Endothelial cell of hepatic sinusoid (primary cell): ENCODE measurements around the gene SH3RF2.
"Not testable (repeated sequence)": the region's sequence is repeated elsewhere in the genome, so short reads cannot be mapped to it uniquely, and the experiment has no call there.

Experiments used
- in situ Hi-C: cut with HindIII; loops from 2 replicates; pipeline ENCODE4 v1.10.0; 2017; ENCODE audit warnings: low sequenced_read_pairs

Gene SH3RF2

DNA sequence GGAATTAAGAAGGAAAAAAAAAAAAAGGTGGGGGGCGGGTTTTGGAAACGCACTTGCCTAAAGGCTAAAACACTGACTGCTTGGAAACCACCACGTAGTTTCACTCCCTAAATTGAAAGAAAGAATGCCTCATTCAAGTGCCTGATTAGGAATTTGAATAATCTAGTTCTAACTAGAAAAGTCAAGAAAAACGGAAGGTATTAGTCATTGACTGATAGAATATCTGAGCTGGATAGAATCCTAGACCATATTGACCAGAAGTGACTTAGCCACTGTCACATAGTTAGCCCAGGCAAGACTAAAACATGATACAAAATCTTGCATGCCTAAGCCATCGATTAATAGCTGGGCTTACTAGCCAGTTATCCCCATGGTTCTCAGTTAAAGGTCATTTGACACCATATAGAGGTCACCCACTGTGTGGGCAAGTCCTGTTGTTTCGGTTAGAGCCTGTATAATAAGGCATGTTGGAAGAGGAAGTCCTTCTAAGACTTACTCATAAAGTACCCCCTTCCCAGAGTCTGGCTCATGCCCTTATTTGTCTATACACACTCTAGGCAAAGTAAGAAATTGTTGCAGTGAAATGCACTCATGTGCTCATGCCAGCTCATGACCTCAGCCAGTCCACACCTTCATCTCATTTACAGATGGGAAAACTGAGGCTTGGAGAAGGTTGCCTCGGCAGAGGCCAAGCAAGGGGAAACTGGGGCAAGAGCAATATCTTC, 40.2 kb downstream of the SH3RF2 start:
- in situ Hi-C loops, result no loop called here

DNA sequence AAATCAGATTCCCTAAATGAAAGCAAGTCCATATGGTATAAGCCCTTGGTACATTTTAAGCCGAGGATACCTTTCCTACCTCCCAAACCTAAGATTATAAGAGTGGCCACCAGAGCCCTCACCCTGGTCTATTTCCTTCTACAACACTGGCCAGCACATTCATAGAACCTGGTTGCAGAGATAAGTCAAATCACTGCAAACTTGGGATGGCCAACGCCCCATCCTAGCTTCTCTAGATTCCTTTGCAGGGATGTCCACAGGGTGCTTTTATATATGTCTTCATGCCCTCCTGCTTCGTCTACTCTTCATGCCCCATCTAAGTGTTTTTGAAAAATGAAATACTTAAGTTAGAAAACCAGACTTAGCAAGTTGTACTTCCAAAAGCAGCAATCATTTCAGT, 41.8 kb downstream of the SH3RF2 start:
- in situ Hi-C loops, result no loop called here

DNA sequence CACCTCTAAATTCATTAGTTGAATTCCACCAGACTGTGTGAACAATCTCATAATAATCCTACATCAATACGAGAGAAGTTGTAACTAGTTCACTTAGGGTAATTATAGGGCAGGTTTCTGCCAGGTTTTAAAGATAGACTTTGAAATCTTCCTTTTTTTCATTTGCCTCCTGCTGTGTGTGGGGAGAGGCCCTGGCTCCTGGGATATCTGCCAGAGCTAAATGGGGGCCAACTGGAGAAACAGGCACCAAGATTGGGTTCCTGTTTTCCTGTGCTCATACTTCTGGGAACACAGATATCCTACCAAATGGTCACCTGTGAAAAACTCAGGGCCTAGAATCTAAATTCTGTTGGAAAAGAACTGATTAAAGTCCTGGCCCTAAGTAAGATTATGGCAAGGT, 42.3 kb downstream of the SH3RF2 start:
- in situ Hi-C loops, result no loop called here

DNA sequence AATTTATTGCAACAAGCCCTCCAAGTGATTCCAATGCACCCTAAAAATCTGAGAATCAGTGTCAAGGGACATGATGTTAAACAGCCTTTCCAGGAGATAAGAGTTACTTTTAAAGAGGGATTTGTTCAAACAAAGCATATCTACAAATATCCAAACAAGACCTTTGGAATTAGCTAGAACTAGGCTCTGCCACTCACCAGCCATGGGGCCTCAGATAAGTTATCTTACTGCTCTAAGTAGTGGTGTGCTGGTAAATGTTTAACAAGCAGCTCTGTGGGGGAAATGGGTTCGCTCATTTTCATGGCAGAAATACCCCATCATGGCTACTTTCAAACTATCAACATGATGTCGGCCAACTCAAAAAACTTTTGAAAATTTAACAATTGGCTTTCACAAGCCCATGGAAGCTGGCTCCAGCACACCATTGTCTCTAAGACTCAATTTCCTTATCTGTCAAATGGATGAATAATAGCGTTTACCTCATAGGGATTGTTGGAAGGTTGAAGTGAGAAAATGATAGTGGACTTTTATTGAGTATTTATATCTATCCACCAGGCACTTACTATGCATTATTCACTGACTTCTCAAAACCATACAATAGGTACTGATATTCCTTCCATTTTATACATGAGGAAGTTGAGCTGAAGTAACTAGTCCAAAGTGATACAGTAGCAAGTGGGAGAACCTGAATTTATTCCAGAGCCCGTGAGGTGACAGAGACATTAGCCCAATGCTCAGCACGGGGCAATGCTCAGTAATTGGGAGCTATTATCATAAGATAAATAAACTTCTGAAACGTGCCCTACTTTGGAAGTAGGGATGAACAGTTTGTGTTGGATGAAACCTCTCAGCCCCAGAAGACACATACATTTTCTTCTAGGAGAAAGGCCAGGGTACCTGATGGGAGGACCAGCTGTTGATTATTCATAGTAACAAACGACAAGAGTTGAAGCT, 43.2 kb downstream of the SH3RF2 start:
- in situ Hi-C loops, result no loop called here

DNA sequence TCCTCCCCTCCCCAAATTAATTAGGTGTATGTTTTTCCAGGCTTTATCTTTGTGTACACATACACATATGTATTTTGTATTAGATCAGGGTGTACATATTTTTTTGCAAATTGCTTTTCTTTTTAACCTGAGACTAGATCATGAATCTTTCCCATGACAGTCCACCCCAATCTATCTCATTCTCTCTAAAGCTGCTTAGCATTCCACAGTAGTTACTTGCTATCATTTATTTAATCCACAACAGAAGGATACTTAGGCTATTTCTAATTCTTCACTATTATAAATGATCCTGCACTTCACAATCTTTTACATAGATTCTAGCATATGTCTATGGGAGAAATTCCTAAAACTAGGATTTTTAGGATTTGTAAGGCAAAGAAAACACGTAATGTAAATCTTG, 43.9 kb downstream of the SH3RF2 start:
- in situ Hi-C loops, result no loop called here

DNA sequence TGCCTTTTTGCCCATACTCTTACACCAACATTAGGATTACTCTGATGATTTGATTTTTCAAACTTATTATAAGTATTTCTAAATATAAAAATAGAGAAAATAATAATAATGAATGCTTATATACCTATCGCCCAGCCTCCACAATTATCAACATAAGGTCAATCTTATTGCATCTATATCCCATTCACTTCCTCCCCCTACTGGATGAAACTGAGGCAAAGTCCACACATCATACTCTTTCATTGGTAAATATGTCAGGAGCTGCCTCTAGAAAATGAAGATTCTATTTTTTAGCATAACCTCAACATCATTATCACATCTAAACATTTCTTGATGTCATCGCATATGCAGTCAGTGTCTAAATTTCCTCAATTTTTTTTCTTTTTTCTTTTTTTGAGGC, 44.3 kb downstream of the SH3RF2 start:
- in situ Hi-C loops, result no loop called here

DNA sequence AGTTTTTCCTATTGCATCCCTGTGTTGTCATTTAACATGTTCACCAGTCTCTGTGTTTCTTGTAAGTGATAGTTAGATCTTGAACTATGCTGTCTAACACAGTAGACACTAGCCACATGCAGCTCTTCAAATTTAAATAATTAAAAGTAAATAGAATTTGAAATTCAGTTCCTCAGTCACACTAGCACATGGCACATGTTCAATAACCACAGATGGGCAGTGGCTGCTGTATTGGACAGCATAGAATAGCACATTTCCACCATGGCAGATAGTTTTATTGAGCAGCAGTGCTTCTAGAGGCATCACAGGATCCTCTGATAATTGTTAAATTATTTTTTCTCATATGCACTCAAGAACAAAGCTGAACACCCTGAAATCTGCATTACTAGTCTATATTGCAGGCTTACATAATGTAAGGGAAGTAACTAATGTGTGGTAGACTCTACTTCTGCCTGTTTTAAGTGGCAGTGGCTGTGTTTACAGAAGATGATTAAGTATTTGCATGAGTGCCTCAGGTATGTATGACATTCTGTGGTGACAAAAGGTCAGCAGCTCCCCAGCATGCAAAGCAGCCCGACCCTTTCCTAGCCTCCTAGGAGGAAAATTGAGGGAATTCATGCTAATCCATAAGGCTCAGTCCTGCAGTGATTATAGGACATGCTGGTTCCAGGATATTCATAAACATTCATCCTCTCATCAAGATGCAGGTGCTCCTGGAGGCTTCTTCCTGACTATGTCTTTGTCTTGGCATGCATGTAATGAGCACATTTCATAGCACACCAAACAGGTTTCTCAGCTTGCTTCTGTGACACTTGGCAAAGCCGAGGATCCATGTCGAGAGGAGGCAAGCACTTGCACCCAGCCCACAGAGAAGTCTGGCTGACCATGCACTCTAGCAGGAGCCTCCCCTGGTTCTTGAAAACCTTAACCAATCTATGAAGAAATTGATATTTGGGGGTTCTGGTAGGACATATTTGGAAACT, 45.5 kb downstream of the SH3RF2 start:
- in situ Hi-C loops, result no loop called here

DNA sequence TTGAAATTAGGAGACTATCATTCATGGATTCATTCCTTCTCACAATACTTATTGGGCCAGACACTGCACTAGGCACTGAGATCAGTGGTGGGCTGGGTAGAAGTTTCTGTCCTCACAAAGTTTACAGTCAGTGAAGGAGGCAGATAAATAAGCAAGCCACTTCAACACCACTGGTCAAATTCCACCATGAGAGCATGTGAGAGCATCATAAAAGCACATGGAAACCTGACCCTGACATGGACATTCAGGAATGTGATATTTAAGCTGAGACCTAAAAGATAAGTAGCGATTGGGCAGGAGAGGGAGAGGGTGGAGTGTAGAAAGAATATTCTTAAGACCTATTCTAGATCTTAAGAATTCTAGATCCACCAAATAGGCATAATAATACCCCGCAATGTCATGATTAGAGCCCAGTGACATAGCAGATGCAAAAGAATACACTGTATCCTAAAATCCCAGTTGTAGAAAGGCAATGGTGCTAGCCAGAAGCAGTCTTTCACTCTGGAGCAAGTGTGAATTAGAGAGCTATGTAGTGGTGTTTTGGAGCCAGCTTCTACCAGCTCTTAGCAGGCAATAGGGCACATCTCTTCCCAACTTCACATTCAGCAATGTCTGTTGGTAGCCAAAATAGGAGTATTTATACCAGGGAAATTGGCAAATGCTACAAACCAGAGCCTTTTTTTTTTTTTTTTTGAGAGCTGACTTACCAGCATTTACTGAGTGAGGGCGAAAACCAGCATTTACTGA, 46.4 kb downstream of the SH3RF2 start:
- in situ Hi-C loops, result no loop called here

DNA sequence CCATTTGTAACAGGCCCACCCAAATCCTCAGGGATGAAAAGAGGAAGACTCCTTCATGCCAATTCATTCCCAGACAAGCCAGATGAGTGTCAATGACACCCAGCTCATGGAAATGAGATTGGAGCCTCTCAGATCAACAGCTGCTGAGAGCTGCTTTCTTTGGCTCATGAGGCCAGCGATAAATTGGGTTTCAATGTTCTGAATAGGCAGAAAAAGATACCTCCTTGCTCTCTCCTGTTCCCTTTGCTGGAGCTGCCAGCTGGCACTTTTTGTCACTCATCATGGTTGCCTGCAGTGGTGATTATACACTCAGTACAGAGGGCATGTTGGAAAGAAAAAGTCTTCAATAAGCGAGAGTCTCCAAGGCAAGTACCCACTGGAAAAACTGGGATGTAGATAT, 47.1 kb downstream of the SH3RF2 start:
- in situ Hi-C loops, result no loop called here

DNA sequence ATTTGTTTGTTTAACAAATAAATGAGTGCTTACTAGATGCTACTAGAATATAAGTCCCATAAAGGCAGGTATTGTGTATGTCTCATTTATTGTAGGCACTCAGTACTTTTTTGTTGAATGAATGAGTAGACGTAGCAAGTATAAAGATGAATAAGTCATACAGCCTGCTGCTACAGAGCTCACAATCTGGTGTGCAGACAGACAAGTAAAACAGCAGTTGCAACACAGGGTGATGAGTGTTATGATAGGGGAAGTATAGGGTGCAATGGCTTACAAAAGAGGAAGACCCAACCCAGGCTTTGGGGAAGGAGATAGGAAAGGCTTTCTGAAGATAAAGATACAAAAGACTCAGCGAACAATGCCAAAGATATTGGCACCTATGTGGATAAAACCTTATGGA, 47.7 kb downstream of the SH3RF2 start:
- in situ Hi-C loops, result no loop called here

DNA sequence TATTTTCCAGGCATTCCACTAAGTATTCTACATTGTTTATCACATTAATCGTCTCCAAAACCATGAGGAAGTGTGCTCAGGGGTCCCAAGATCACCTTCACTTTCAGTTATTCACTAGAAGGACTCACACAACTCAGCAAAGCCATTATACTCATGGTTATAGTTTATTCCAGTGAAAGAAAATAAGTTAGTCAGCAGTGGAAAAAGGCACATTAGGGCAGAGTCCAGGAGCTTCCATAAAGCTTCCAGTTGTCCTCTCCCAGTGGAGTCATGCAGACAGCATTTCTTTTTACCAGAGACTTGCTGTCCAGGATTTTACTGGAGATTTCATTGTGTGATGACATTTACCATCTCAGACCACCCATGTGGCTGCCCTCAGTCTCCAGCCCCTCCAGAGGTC, 51.5 kb downstream of the SH3RF2 start:
- in situ Hi-C loops, result no loop called here

DNA sequence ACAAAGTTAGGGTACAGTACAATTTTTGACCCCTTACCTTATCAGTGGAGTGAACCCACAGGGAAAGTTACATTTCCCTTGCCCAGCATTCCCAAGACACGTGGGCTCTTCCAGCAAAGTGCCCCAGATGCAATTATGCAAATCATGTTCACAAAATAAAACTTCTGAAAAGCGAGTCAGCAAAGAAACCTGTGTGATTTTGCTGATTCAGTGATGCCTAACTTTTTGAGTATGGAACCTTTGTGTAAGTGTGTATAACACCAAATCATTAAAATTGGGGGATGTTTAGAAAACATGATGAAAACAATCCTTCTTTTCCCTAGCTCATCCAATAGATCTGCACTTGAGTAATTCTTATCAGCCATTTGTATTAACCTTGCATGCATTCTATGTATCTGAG, 52.6 kb downstream of the SH3RF2 start:
- in situ Hi-C loops, result no loop called here

DNA sequence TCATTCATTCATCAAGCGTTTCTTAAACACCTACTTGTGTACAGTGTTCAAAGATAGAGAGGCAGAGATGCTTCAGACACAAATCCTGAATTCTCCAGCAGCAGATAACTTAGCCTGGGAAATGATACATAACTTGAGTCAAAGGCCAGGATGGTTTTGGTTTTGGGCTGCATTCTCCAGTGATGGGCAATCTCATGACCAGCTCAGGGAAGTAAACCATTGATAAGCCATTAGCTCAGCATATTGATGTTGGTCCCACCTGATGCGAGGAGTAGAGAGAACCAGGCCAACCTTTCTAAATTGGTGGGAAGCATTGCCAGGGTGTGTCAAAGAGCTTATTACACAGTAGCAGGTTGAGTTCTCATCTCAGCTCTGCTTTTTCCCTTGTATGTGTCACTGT, 53.0 kb downstream of the SH3RF2 start:
- in situ Hi-C loops, result no loop called here

DNA sequence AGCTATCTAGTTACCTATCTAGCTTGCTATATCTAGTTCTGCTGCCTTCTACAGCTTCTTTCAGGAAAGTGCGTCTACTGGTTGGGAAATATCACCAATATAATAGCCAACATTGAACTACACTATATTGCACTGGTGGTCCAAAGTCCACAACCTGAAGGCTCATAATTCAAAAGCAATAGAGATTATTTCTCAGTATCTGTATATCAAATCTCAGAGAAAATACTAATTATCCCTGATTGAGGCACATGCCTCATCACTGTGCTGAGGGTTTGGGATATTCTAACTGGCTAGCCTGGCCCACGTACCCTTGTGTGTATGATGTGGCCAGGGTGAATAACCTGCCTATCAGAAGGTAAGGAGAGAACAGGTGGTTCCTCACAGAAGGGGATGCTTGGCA, 53.8 kb downstream of the SH3RF2 start:
- in situ Hi-C loops, result no loop called here

DNA sequence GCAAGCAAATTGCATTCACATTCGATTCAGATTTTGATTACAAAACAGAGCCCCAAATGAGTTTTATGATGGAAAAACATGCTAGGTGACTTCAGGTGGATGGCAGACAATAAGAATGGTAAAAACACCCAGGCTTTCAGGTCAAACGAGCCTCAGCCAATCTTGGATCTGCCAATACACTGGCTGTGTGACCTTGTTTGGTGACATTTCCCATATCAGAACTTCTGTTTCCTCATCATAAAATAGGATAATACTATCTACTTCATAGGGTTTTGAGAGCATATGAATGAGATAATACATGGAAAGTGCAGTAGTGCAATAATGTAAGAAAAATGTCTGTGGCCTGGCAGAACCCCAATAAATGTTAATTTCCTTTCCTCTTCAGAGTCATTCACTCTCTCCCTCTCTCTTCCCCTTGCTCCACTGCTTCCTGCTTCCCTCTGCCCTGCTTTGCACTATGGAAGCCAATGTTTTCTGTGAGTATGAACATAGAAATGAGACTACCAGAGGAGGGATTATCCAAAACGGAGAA, 54.7 kb downstream of the SH3RF2 start:
- in situ Hi-C loops, result no loop called here

DNA sequence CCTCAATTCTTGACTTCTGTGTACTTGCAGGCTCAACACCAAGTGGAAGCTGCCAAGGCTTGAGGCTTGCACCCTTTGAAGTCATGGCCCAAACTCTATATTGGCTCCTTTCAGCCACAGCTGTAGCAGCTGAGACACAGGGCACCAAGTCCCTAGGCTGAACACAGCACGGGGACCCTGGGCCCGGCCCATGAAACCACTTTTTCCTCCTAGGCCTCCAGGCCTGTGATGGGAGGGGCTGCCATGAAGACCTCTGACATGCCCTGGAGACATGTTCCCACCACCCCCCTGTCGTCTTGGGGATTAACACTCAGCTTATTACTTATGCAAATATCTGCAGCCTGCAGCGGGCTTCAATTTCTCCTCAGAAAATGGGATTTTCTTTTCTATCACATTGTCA, 57.2 kb downstream of the SH3RF2 start:
- in situ Hi-C loops, result not testable (repeated sequence)

DNA sequence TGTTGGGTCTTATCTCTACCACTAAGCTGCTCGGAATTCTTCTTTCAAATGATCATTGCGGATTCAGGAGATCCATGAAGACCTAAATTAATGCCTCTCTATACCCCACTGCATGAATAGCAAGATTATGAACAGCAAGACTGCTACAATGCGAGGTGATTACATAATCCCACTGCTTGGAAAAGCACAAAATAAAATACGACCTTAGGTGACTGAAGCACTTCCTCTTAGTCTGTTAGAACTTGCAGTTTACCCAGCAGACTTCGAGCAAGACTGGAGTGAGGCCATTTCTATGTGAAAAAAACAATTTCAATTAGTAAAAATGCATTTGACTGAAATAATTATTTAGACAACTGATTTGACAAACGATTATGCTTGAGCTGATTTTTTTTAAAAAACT, 59.8 kb downstream of the SH3RF2 start:
- in situ Hi-C loops, result no loop called here

DNA sequence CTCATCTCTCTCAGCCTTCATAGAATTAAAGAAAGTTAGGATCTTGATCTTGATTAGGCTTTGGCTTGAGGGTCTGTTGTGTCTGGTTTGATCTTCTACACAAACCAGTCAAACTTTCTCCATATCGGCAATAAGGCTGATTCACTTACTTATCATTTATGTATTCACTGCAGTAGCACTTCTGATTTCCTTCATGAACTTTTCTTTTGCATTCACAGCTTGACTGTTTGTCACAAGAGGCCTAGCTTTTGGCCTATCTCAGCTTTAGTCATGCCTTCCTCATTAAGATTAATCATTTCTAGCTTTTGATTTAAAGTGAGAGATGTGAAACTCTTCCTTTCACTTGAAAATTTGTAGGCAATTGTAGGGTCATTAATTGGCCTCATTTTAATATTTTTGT, 62.8 kb downstream of the SH3RF2 start:
- in situ Hi-C loops, result no loop called here

DNA sequence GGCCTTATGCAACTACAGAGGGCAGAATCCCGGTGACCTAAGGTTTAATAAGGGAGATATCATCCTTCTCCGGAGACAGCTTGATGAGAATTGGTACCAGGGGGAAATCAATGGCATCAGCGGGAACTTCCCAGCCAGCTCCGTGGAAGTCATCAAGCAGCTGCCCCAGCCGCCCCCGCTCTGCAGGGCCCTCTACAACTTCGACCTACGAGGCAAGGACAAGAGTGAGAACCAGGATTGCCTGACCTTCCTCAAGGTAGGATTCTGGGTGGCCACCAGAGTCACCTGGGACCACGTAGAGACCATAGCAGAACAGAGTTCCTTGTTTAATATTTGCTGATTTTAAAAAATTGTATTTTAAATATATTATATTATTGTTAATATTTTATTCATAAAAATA, 63.7 kb downstream of the SH3RF2 start:
- in situ Hi-C loops, result no loop called here

DNA sequence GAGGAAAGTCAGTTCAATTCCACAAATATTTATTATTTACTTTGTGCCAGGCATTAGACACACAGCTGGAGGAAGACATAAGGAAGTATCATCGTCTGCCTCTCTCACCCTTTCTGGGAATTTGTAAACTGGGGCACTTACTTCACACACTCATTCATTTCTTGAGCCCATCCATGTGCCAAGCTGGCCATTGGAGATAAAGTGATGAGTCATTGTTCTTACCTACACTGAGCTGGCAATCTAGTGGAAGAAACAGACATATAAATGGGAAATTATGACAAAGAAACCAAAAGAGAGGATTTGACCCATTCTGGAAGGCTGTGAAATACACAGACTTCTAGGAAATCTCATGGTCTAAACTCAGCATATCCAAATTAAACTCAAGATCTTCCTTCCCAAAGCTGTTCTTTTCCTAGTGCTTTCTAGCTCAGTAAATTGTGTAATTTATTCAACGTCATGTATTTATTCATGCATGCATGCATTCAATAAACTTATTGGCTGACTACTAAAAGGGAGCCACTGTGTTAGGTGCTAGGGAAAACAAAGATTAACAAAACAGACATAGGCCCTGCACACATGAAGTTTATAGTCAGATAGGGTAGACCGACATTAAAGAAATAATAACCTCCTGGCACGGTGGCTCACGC, 65.3 kb downstream of the SH3RF2 start:
- in situ Hi-C loops, result no loop called here
